Mesenchymal stem cell (in vitro differentiated cells and primary cell): ENCODE data around the gene BAIAP2.
"Not testable (repeated sequence)": the region's sequence is repeated elsewhere in the genome, so short reads cannot be mapped to it uniquely, and the experiment has no call there.

Source experiments
- DNase-seq: peaks from one replicate; pipeline ENCODE4 v3.0.0-alpha.2; 2013
- H2AFZ ChIP-seq: one replicate; pipeline ENCODE4 v1.6.1; 2013; ENCODE audit warnings: low read depth, mild to moderate bottlenecking, control low read depth, inconsistent platforms, low read length, moderate library complexity
- H2AK5ac ChIP-seq: 2 replicates; pipeline ENCODE4 v1.6.1; 2013; ENCODE audit warnings: low read length, moderate library complexity, mild to moderate bottlenecking, inconsistent platforms; ENCODE audit not compliant: severe bottlenecking
- H2BK120ac ChIP-seq: one replicate; pipeline ENCODE4 v1.6.1; 2013; ENCODE audit warnings: low read depth, mild to moderate bottlenecking, inconsistent platforms, low read length, moderate library complexity
- H2BK12ac ChIP-seq, 2 experiments: one replicate each; pipeline ENCODE4 v1.6.1; 2013; ENCODE audit warnings: inconsistent platforms in 2 of 2, low read length in 2 of 2, mild to moderate bottlenecking in 2 of 2, moderate library complexity in 2 of 2, control low read depth in 1 of 2
- H2BK15ac ChIP-seq: one replicate; pipeline ENCODE4 v1.6.1; 2013; ENCODE audit warnings: mild to moderate bottlenecking, low read depth, inconsistent platforms; ENCODE audit not compliant: poor library complexity, severe bottlenecking
- H2BK5ac ChIP-seq: 2 replicates; pipeline ENCODE4 v1.6.1; 2013; ENCODE audit warnings: low read depth, mild to moderate bottlenecking, low read length, control low read depth, inconsistent platforms; ENCODE audit not compliant: poor library complexity, severe bottlenecking
- H3K14ac ChIP-seq, 2 experiments: one replicate each; pipeline ENCODE4 v1.6.1; 2013; ENCODE audit warnings: inconsistent platforms in 2 of 2, low read length in 2 of 2, control low read depth in 1 of 2, mild to moderate bottlenecking in 1 of 2, moderate library complexity in 1 of 2
- H3K18ac ChIP-seq, 2 experiments: one replicate each; pipeline ENCODE4 v1.6.1; 2013; ENCODE audit warnings: inconsistent platforms in 2 of 2, low read length in 2 of 2, control low read depth in 1 of 2, low read depth in 1 of 2, mild to moderate bottlenecking in 1 of 2
- H3K23ac ChIP-seq, 2 experiments: one replicate each; pipeline ENCODE4 v1.6.1; 2013; ENCODE audit warnings: inconsistent platforms in 2 of 2, low read length in 2 of 2, mild to moderate bottlenecking in 2 of 2, moderate library complexity in 2 of 2, control low read depth in 1 of 2
- H3K27ac ChIP-seq: 2 replicates; pipeline ENCODE4 v1.5.1; 2013; ENCODE audit warnings: mild to moderate bottlenecking, moderate library complexity, low read length, control low read depth, inconsistent platforms; ENCODE audit not compliant: poor library complexity, severe bottlenecking
- H3K27me3 ChIP-seq, 2 experiments: 2 replicates each; pipeline versions ENCODE4 v1.6.1 to v1.7.0; 2013; ENCODE audit warnings: low read length in 2 of 2, mild to moderate bottlenecking in 2 of 2, moderate library complexity in 2 of 2, control low read depth in 1 of 2, inconsistent platforms in 1 of 2; ENCODE audit not compliant: control insufficient read depth in 1 of 2, insufficient read depth in 1 of 2
- H3K36me3 ChIP-seq, 2 experiments: 2 replicates each; pipeline versions ENCODE4 v1.6.1 to v1.7.0; 2013; ENCODE audit warnings: low read length in 2 of 2, control low read depth in 1 of 2, inconsistent platforms in 1 of 2, low read depth in 1 of 2, mild to moderate bottlenecking in 1 of 2; ENCODE audit not compliant: insufficient read depth in 2 of 2, control insufficient read depth in 1 of 2
- H3K4ac ChIP-seq, 2 experiments: one replicate each; pipeline ENCODE4 v1.6.1; 2013; ENCODE audit warnings: inconsistent platforms in 2 of 2, low read length in 2 of 2, mild to moderate bottlenecking in 2 of 2, moderate library complexity in 2 of 2, control low read depth in 1 of 2, low read depth in 1 of 2
- H3K4me1 ChIP-seq: 2 replicates; pipeline ENCODE4 v1.6.1; 2013; ENCODE audit warnings: low read depth, low read length, control low read depth; ENCODE audit not compliant: control insufficient read depth, insufficient read depth
- H3K4me2 ChIP-seq: 2 replicates; pipeline ENCODE4 v1.6.1; 2013; ENCODE audit warnings: low read length, mild to moderate bottlenecking, inconsistent platforms; ENCODE audit not compliant: poor library complexity, severe bottlenecking
- H3K4me3 ChIP-seq, 2 experiments: 2 replicates each; pipeline versions ENCODE4 v1.5.1 to v1.7.0; 2013; ENCODE audit warnings: low read length in 2 of 2, mild to moderate bottlenecking in 2 of 2, control low read depth in 1 of 2, low read depth in 1 of 2; ENCODE audit not compliant: insufficient read depth in 1 of 2
- H3K79me1 ChIP-seq: replicated peaks from 2 replicates; pipeline ENCODE4 v1.6.1; 2013; ENCODE audit warnings: mild to moderate bottlenecking, control low read depth, low read length, inconsistent platforms; ENCODE audit not compliant: poor library complexity, severe bottlenecking
- H3K9ac ChIP-seq: 2 replicates; pipeline ENCODE4 v1.7.0; 2013; ENCODE audit warnings: mild to moderate bottlenecking, low read length, moderate library complexity
- H3K9me3 ChIP-seq: 2 replicates; pipeline ENCODE4 v1.7.0; 2013; ENCODE audit warnings: mild to moderate bottlenecking, low read length; ENCODE audit not compliant: control insufficient read depth
- H4K8ac ChIP-seq: one replicate; pipeline ENCODE4 v1.6.1; 2013; ENCODE audit warnings: inconsistent platforms, mild to moderate bottlenecking, low read length, moderate library complexity
- H4K91ac ChIP-seq: one replicate; pipeline ENCODE4 v1.6.1; 2013; ENCODE audit warnings: mild to moderate bottlenecking, low read length, inconsistent platforms
- WGBS: methylation state at CpG from one replicate; pipeline ENCODE4 v1.1.7; 2013; ENCODE audit warnings: mixed read lengths; 5-methylcytosine and 5-hydroxymethylcytosine counted together

The BAIAP2 gene

DNA sequence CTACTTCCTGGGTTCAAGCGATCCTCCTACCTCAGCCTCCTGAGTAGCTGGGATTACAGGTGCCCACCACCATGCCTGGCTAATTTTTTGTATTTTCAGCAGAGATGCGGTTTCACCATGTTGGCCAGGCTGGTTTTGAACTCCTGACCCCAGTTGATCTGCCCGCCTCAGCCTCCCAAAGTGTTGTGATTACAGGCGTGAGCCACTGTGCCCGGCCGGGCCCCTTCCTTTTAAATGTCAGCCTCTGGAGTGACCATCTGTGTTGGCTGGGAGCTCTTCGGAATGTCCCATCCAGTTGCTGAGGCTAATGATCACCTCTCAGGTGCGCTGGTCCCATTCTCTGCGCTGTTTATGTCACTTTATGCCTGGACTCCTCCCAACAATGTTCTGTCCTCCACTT lies 4.6 kb upstream of the BAIAP2 start:
- not testable (repeated sequence) for H2AK5ac ChIP-seq, H2BK120ac ChIP-seq, H3K9ac ChIP-seq, H3K27ac ChIP-seq, DNase-seq, H3K14ac ChIP-seq, H2AFZ ChIP-seq, H3K9me3 ChIP-seq, H2BK15ac ChIP-seq, H3K4ac ChIP-seq, H2BK12ac ChIP-seq, H2BK5ac ChIP-seq, H3K23ac ChIP-seq, H4K91ac ChIP-seq, H3K18ac ChIP-seq, H3K4me3 ChIP-seq, H4K8ac ChIP-seq, H3K4me2 ChIP-seq
- Histone ChIP-seq H3K27me3 (peaks cover 16 to 38% of the 10 kb centered on the region in 2 experiments), H3K36me3 (peaks cover 5 to 24% of the 10 kb centered on the region in 2 experiments), H3K79me1 (peaks cover 21% of the 10 kb centered on the region), H3K4me1 (peaks cover 32% of the 10 kb centered on the region)
- 96% methylated on average over 9 of the region's 9 CpGs for WGBS

DNA sequence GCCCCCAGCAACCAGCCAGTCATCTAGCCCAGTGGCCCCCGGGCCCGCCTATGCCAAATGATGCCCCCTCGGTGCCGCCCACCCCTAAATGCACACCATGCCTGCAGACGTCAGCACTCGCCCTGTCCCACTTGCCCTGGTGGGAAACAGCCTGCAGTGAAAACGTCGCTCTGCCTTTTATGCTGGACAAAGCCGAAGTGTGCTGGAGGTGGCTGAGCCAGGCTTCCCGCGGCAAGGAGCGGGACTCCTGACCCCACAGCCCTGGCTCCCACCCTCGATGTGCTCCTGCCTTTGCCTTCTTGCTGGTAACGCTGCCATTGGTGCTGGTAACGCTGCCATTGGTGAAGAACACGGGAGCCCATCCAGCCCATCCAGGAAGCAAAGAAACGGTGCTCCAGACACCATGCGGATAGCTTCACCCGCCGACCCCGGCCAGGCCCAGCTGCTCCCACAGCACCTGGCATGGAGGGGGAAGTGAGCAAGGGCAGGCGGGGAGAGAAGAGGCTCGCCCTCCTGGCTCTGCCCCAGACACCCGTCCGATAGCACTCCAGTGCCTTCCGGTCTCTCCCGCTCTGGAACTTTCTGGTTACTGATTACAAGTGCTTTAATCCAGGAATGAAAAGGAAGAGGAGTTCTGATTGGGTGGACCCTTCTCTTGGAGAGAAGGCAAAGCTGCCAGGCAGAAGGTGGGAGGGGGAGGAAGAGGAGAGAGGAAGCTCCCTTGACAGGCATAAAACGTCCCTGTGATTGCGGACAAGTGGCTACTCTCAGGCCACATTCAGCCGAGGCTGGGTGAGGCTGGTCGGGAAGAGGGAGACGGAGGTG lies 4.0 kb upstream of the BAIAP2 start:
- H2BK12ac ChIP-seq, result no peak overlapping the region

DNA sequence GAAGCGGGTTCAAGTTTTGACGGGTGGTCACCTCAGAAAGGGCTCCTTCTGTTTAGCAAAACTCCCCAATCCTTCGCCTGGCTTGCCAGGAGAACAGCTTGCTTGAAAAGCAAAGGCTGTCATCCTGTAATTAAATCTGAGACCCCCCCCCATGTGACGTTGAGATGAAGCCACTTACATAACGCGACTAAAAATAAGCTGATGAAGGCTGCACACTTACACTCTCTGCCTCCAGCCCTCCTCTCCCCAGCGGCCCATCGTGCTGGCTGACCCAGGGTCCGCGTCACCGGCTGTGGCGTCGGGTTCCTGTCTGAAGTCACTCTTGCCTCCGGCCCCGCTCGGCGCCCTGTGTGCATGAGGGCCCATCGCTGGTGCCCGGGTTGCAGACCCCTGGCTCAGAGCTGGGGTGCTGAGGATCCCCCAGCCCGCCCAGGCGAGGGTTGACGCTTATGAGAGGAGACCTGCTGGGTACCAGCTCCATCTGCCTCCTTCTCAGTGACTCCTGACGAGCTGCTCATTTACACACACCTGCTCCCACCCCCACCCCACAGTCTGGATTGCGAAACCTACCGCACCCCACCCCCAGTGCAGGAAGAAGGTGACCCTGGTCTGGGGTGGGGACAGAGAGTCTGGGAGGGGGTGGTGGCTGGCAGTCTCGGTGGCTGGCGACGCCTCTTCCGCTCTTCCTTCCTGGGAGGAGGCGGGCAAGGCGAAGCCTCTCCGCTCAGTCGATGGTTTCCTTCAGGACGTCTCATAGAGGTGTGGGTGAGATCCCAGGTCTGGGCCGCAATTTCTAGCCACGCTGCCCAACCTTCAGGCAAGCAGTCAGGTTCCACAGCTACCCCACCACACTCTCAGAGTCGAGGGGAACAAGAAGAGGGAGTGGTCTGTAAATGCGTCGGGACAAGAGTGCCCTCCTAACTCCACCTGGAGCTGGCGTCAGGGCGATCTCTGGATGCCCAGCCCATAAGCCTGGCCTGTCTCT lies 3.1 kb upstream of the BAIAP2 start:
- Histone ChIP-seq H3K4me3 (peak overlapping the region in 1 of 2 experiments; percentile 28), H3K23ac (peak overlapping the region in 1 of 2 experiments; percentile 10), H3K36me3 (peaks cover 5 to 26% of the 10 kb centered on the region in 2 experiments), H2BK15ac (no peak overlapping the region), H3K27me3 (peaks cover 7 to 23% of the 10 kb centered on the region in 2 experiments), H4K8ac (no peak overlapping the region), H3K4ac (no peak overlapping the region), H2BK12ac (no peak overlapping the region), H3K27ac (peak overlapping the region; percentile 47), H3K79me1 (peaks cover 21% of the 10 kb centered on the region), H2AFZ (no peak overlapping the region), H2BK120ac (no peak overlapping the region), H3K4me2 (no peak overlapping the region), H2AK5ac (peak overlapping the region; percentile 83), H4K91ac (no peak overlapping the region), H3K4me1 (peaks cover 38% of the 10 kb centered on the region), H3K14ac (no peak overlapping the region), H2BK5ac (no peak overlapping the region), H3K18ac (no peak overlapping the region), H3K9ac (no peak overlapping the region), H3K9me3 (no peaks in the 10 kb centered on the region)
- no peak for DNase-seq
- 94% methylated on average over 37 of the region's 41 CpGs for WGBS

More for the DNA sequence above, 4.0 kb upstream of the BAIAP2 start:
- Histone ChIP-seq H3K9ac (no peak overlapping the region), H3K23ac (no peak overlapping the region), H3K79me1 (peaks cover 21% of the 10 kb centered on the region), H3K18ac (no peak overlapping the region), H2AFZ (no peak overlapping the region), H2BK120ac (no peak overlapping the region), H3K9me3 (no peaks in the 10 kb centered on the region), H3K27ac (peak overlapping the region; percentile 49), H2BK15ac (no peak overlapping the region), H2BK5ac (no peak overlapping the region), H3K4me2 (peak overlapping the region; percentile 20), H4K91ac (no peak overlapping the region), H4K8ac (no peak overlapping the region), H2AK5ac (peak overlapping the region; percentile 83), H3K4ac (no peak overlapping the region), H3K4me1 (peaks cover 32% of the 10 kb centered on the region), H3K14ac (no peak overlapping the region), H3K36me3 (peaks cover 5 to 24% of the 10 kb centered on the region in 2 experiments), H3K4me3 (peak overlapping the region in 1 of 2 experiments; percentile 28), H3K27me3 (peaks cover 14 to 32% of the 10 kb centered on the region in 2 experiments)
- WGBS, result 91% methylated on average over 32 of the region's 32 CpGs
- DNase-seq, result no peak
